GM19455 (cell line): ENCODE data around the gene GMFB.

Experiments used
- ATAC-seq: cut with Tn5 transposase; IDR thresholded peaks from one replicate; pipeline ENCODE4 v1.9.1; 2021; ENCODE audit not compliant: unreplicated experiment

The GMFB gene

DNA sequence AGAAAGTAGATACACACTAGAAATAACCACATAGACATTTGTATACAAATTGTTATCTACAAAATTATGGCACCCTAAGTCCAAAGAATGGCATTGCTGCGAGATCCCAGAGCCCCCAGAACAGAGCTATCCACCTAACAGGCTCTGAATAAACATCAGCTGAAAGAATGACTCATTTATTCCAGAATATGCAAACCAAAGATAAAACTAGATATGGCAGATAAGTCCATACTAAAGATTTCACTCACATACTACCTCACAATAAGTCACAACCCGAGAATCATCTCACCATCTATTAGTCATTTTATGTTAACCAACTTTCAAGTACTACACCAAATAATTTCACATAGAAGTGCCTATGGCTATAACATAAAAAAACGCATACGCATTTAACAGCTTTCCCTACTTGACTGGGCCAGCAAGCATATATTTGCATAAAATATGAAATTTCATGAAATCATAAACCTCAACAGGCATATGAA, 53.2 kb downstream of the GMFB start:
- peak; percentile 53 for ATAC-seq

- ATAC-seq = no peak
Observed at GRCh38 chr14:54428527-54428926, 60.3 kb downstream of the GMFB start.

DNA sequence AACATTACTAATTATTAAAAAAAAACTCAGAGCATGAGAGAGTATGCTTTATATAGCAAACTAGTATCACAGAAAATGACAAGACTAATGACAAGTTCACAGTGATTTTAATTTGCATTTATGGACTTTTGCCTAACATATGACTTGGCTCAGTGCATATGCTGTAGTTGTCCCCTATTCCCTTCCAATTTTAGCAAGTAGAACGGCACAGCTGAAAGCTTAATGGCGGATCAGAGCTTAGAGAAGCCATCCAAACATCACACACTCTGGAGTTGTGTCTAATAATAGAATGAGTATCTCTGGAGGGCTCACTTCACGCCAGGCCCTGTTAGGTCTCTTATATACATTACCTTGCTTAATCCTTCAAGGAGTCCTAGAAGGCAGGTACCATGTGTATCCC, 60.9 kb downstream of the GMFB start:
- no peak for ATAC-seq

GRCh38 chr14:54425537-54426274, 63.1 kb downstream of the GMFB start:
- no peak for ATAC-seq

DNA sequence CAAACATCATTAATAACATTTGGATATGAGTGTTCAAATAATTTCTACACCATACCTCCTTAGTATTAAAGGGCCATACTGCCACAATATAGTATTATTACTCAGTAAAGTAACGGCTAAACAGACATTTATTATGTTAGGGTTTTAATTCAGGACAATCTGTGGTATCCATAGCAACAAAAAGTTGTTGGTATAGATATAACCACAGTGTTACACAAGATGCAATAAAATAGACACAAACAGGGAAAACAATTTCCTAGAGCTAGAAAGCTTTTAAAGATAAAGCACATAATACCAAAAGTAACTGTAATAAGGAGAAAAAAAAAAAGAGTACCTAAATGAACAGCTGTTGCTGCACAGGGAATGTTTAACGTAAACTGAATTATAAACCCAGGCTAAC, 63.7 kb downstream of the GMFB start:
- ATAC-seq = no peak
